OCI-LY1 (cell line): ENCODE measurements around the gene TPCN1.

Source experiments
- EZH2 ChIP-seq: fragments of 200-600 bp; sonication (generic), shearing (Covaris generic); IDR thresholded peaks from 2 replicates; pipeline ENCODE4 v1.8.0; 2017; ENCODE audit warnings: borderline replicate concordance, mixed run types, mild to moderate bottlenecking, antibody characterized with exemption, low read length, moderate library complexity, mixed read lengths
- TF ChIP-seq, protein P1 (sequence below): fragments of 200-600 bp; sonication (generic), shearing (Covaris generic); IDR thresholded peaks from 2 replicates; pipeline ENCODE4 v1.5.1; 2017; ENCODE audit warnings: mild to moderate bottlenecking, antibody characterized with exemption, low read length, moderate library complexity, mixed read lengths

DNA sequence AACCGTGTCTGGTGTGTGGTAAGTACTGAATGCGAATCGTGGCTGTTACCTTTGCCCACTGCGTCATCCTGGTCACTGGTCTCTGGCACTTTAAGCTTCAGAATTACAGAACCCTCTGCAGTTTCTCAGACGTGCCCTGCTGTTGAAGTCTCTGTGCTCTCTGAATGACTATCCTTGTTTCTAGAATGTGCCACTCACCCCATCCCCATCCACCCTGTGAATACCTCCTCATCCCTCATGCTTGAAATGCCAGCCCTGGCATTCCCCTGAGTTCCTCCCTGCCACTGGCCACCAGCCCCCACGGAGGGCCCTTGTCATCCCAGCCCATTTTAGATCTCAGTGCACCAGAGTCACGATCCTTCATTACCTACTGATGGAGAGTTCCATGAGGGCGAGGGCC is 21.3 kb downstream of the TPCN1 start:
- TF ChIP-seq, protein P1, sequence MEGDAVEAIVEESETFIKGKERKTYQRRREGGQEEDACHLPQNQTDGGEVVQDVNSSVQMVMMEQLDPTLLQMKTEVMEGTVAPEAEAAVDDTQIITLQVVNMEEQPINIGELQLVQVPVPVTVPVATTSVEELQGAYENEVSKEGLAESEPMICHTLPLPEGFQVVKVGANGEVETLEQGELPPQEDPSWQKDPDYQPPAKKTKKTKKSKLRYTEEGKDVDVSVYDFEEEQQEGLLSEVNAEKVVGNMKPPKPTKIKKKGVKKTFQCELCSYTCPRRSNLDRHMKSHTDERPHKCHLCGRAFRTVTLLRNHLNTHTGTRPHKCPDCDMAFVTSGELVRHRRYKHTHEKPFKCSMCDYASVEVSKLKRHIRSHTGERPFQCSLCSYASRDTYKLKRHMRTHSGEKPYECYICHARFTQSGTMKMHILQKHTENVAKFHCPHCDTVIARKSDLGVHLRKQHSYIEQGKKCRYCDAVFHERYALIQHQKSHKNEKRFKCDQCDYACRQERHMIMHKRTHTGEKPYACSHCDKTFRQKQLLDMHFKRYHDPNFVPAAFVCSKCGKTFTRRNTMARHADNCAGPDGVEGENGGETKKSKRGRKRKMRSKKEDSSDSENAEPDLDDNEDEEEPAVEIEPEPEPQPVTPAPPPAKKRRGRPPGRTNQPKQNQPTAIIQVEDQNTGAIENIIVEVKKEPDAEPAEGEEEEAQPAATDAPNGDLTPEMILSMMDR: no peak
- TF ChIP-seq EZH2: no peak
